ENCODE results near the gene PPP2R2B. TPM values are rescaled to one million over a fixed set of nuclear protein-coding genes. Genes with fewer than 3 reads are reported as not detected.

Gene PPP2R2B
- total RNA-seq, 4 donors from 2014 or later: 0.20 to 1.9 (median 1.3) TPM

GRCh38 chr5:146827901-146828300, 50.7 kb downstream of the PPP2R2B start:
- no peak for DNase-seq
- no peaks in the 10 kb centered on the region for H3K9me3 ChIP-seq
- TF ChIP-seq EP300 (IDR thresholded peaks at IDR 0.05; ENCODE audit: low read depth) (no peak), POLR2A (IDR thresholded peaks at IDR 0.05) (no peak), POLR2AphosphoS5 (IDR thresholded peaks at IDR 0.05) (no peak)
- H3K27me3 ChIP-seq: no peaks in the 10 kb centered on the region
- no peak overlapping the region for H3K27ac ChIP-seq
- no peaks in the 10 kb centered on the region for H3K36me3 ChIP-seq
- in situ Hi-C loops (cut with MboI; ENCODE audit: low pct_ligation_motif_present in 1 of 4, low pct_unique_long_range_greater_than_20kb in 1 of 4, low sequenced_read_pairs in 3 of 4): no loop called here
- 67 to 79% methylated on average over 1 to 2 of the region's 2 CpGs for WGBS, 2 donors (ENCODE audit: low coverage in 1 of 2)
- no peak overlapping the region for H3K4me3 ChIP-seq
- H3K4me1 ChIP-seq: no peaks in the 10 kb centered on the region
- intact Hi-C loops (cut with DNase I; ENCODE audit: low total_unique reads): no loop called here

GRCh38 chr5:146825033-146825432, 53.5 kb downstream of the PPP2R2B start:
- no peak for DNase-seq
- H3K9me3 ChIP-seq: no peaks in the 10 kb centered on the region
- H3K4me1 ChIP-seq: no peaks in the 10 kb centered on the region
- no peak overlapping the region for H3K27ac ChIP-seq
- TF ChIP-seq POLR2AphosphoS5 (IDR thresholded peaks at IDR 0.05): no peak
- TF ChIP-seq EP300 (IDR thresholded peaks at IDR 0.05; ENCODE audit: low read depth): no peak
- no peak for TF ChIP-seq CTCF (IDR thresholded peaks at IDR 0.05)
- TF ChIP-seq POLR2A (IDR thresholded peaks at IDR 0.05): no peak
- no peak overlapping the region for H3K4me3 ChIP-seq
- WGBS, 2 donors (ENCODE audit: low coverage in 1 of 2): 25 to 38% methylated on average over 5 of the region's 5 CpGs
- H3K27me3 ChIP-seq: no peaks in the 10 kb centered on the region
- intact Hi-C loops (cut with DNase I; ENCODE audit: low total_unique reads) (no loop called here), in situ Hi-C loops (cut with MboI; ENCODE audit: low pct_ligation_motif_present in 1 of 4, low pct_unique_long_range_greater_than_20kb in 1 of 4, low sequenced_read_pairs in 3 of 4) (no loop called here)
- H3K36me3 ChIP-seq: no peaks in the 10 kb centered on the region

DNA sequence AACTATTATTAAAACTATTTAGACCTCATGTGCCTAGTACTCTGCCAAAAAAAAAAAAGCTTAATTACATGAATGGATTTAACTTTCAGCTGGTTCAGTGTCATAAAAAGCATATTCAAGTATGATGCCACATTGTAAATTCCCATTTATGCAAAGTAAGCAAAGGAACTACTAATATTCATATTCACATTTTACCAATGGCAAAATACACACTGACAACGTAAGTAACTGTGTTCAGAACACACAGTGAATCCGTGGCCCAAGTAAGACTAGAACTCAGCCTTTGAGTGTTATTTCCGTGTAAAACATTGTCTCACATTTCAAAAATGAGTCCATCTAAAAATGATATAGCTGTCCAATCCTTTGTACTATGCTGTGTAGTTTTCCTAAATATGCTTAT, 56.8 kb downstream of the PPP2R2B start:
- TF ChIP-seq POLR2AphosphoS5 (IDR thresholded peaks at IDR 0.05) (no peak), CTCF (IDR thresholded peaks at IDR 0.05) (no peak), POLR2A (IDR thresholded peaks at IDR 0.05) (no peak), EP300 (IDR thresholded peaks at IDR 0.05; ENCODE audit: low read depth) (no peak)
- no peak for DNase-seq
- Histone ChIP-seq H3K27me3 (no peaks in the 10 kb centered on the region), H3K4me1 (no peaks in the 10 kb centered on the region), H3K36me3 (no peaks in the 10 kb centered on the region), H3K4me3 (no peak overlapping the region), H3K27ac (no peak overlapping the region), H3K9me3 (no peaks in the 10 kb centered on the region)
- in situ Hi-C loops (cut with MboI; ENCODE audit: low pct_ligation_motif_present in 1 of 4, low pct_unique_long_range_greater_than_20kb in 1 of 4, low sequenced_read_pairs in 3 of 4) (no loop called here), intact Hi-C loops (cut with DNase I; ENCODE audit: low total_unique reads) (no loop called here)
- 73 to 92% methylated on average over 3 of the region's 3 CpGs for WGBS, 2 donors (ENCODE audit: low coverage in 1 of 2)

GRCh38 chr5:146820987-146821386, 57.6 kb downstream of the PPP2R2B start:
- WGBS, 2 donors (ENCODE audit: low coverage in 1 of 2): 93 to 96% methylated on average over 3 of the region's 3 CpGs
- intact Hi-C loops (cut with DNase I; ENCODE audit: low total_unique reads) (no loop called here), in situ Hi-C loops (cut with MboI; ENCODE audit: low pct_ligation_motif_present in 1 of 4, low pct_unique_long_range_greater_than_20kb in 1 of 4, low sequenced_read_pairs in 3 of 4) (no loop called here)
- Histone ChIP-seq H3K27me3 (no peaks in the 10 kb centered on the region), H3K9me3 (no peaks in the 10 kb centered on the region), H3K27ac (no peak overlapping the region), H3K4me1 (no peaks in the 10 kb centered on the region), H3K4me3 (no peak overlapping the region), H3K36me3 (no peaks in the 10 kb centered on the region)
- no peak for DNase-seq
- TF ChIP-seq POLR2A (IDR thresholded peaks at IDR 0.05): no peak
- TF ChIP-seq POLR2AphosphoS5 (IDR thresholded peaks at IDR 0.05): no peak
- no peak for TF ChIP-seq EP300 (IDR thresholded peaks at IDR 0.05; ENCODE audit: low read depth)
- no peak for TF ChIP-seq CTCF (IDR thresholded peaks at IDR 0.05)

GRCh38 chr5:146818822-146819221, 59.7 kb downstream of the PPP2R2B start:
- DNase-seq: no peak
- Histone ChIP-seq H3K27me3 (no peaks in the 10 kb centered on the region), H3K36me3 (no peaks in the 10 kb centered on the region), H3K4me1 (no peaks in the 10 kb centered on the region), H3K4me3 (no peak overlapping the region), H3K27ac (no peak overlapping the region), H3K9me3 (no peaks in the 10 kb centered on the region)
- in situ Hi-C loops (cut with MboI; ENCODE audit: low pct_ligation_motif_present in 1 of 4, low pct_unique_long_range_greater_than_20kb in 1 of 4, low sequenced_read_pairs in 3 of 4): no loop called here
- WGBS, 2 donors (ENCODE audit: low coverage in 1 of 2): 29 to 66% methylated on average over 2 of the region's 2 CpGs
- intact Hi-C loops (cut with DNase I; ENCODE audit: low total_unique reads): no loop called here
- no peak for TF ChIP-seq CTCF (IDR thresholded peaks at IDR 0.05)
- TF ChIP-seq POLR2A (IDR thresholded peaks at IDR 0.05): no peak
- TF ChIP-seq EP300 (IDR thresholded peaks at IDR 0.05; ENCODE audit: low read depth): no peak
- TF ChIP-seq POLR2AphosphoS5 (IDR thresholded peaks at IDR 0.05): no peak

Data from transverse colon (tissue), 4 donors.